Mesothelial cell of epicardium (in vitro differentiated cells): ENCODE data around the gene DENND1A. TPM values are rescaled to one million over a fixed set of nuclear protein-coding genes. Genes with fewer than 3 reads are reported as not detected.

Experiments
- DNase-seq, 2 experiments: peaks; one replicate each; pipeline ENCODE4 v3.0.0; 2021; ENCODE audit warnings: low spot score in 2 of 2; ENCODE audit not compliant: unreplicated experiment in 2 of 2
- H3K27ac Mint-ChIP-seq: 2 replicates; pipeline ENCODE4 v1.8.0; 2021; ENCODE audit warnings: mixed read lengths
- H3K27me3 Mint-ChIP-seq: 2 replicates; pipeline ENCODE4 v1.8.0; 2021; ENCODE audit warnings: low read depth, mixed read lengths
- H3K36me3 Mint-ChIP-seq: 2 replicates; pipeline ENCODE4 v1.8.0; 2021; ENCODE audit warnings: mixed read lengths
- H3K4me1 Mint-ChIP-seq: 2 replicates; pipeline ENCODE4 v1.8.0; 2021; ENCODE audit warnings: mixed read lengths
- H3K4me3 Mint-ChIP-seq: 2 replicates; pipeline ENCODE4 v1.8.0; 2021; ENCODE audit warnings: mild to moderate bottlenecking, moderate library complexity, mixed read lengths
- H3K9me3 Mint-ChIP-seq: 2 replicates; pipeline ENCODE4 v1.8.0; 2021; ENCODE audit warnings: mixed read lengths
- CTCF ChIP-seq: fragments of 200-600 bp; sonication (generic); IDR thresholded peaks from one replicate; pipeline ENCODE4 v1.5.0; 2021; ENCODE audit warnings: antibody characterized with exemption; ENCODE audit not compliant: unreplicated experiment
- total RNA-seq: library from RNA; stranded (reverse); gene quantifications from 3 replicates; pipeline ENCODE4 v1.2.1, GENCODE V29; 2021

The DENND1A gene
- total RNA-seq, 1 donor from 2014 or later, result 23.4 TPM

DNA sequence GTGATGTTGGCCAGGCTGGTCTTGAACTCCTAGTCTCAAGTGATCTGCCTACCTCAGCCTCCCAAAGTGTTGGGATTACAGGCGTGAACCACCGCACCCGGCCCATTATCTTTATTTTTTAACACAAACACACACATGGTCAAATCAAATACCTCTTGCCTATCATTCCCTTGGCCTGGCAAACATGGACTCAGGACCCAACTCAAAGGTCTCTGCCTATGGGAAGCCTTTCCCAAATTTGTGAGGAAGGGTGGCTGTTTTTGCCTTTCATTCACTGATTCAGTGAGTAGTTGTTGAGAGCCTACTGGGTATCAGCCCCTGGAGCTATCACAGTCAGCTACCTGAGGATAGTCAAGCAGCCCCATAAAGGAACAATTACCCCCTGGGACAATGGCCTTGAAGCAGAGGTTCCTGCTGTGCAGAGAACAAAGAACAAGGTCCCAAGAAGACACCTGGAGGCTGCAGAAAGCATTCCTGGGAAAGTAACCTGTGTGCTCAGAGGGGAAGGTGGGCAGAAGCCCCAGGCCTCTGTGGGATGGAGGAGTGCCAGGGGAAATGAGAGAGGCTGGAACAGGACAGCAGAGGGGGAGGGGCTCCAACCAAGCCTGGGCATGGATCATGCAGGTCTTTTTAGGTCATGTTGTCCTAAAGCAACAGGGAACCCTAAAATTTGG lies 447.5 kb downstream of the DENND1A start:
- no peak for TF ChIP-seq CTCF
- no peaks in the 10 kb centered on the region for H3K36me3 Mint-ChIP-seq
- no peak for DNase-seq
- H3K27me3 Mint-ChIP-seq, result peaks cover 3% of the 10 kb centered on the region
- H3K9me3 Mint-ChIP-seq, result no peaks in the 10 kb centered on the region
- H3K27ac Mint-ChIP-seq, result no peak overlapping the region
- H3K4me3 Mint-ChIP-seq, result no peak overlapping the region
- no peaks in the 10 kb centered on the region for H3K4me1 Mint-ChIP-seq

- no peak for DNase-seq
- no peak for TF ChIP-seq CTCF
- Mint-ChIP-seq H3K27ac (no peak overlapping the region), H3K4me1 (no peaks in the 10 kb centered on the region), H3K36me3 (no peaks in the 10 kb centered on the region), H3K4me3 (no peak overlapping the region), H3K27me3 (peaks cover 3% of the 10 kb centered on the region), H3K9me3 (no peaks in the 10 kb centered on the region)
Observed at GRCh38 chr9:123481209-123481865, 448.6 kb downstream of the DENND1A start.

GRCh38 chr9:123480791-123481190 lies 449.1 kb downstream of the DENND1A start:
- no peak for DNase-seq
- Mint-ChIP-seq H3K4me1 (no peaks in the 10 kb centered on the region), H3K4me3 (no peak overlapping the region), H3K27me3 (peaks cover 3% of the 10 kb centered on the region), H3K27ac (no peak overlapping the region), H3K9me3 (no peaks in the 10 kb centered on the region), H3K36me3 (no peaks in the 10 kb centered on the region)
- TF ChIP-seq CTCF, result no peak

DNA sequence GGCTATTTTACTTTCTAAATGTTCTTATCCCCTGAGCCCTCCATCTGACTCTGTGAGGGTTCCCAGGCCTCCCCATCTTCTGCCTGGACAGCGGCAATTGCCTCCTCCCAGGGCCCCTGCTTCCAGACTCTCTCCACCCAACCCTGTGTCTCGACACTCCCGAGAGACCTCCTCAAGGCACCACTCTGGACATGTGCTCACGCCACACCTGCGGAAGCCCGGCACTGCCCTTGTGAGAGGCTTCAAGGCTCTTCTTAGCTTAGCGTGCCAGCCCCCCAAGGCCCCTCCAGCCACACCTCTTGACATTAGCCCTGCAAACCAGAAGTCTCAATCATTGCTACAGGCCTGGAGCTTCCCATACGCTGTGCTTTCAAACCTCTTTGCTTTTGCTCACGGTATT lies 449.8 kb downstream of the DENND1A start:
- Mint-ChIP-seq H3K4me1 (no peaks in the 10 kb centered on the region), H3K27me3 (peaks cover 3% of the 10 kb centered on the region), H3K27ac (no peak overlapping the region), H3K36me3 (no peaks in the 10 kb centered on the region), H3K9me3 (no peaks in the 10 kb centered on the region), H3K4me3 (no peak overlapping the region)
- no peak for DNase-seq
- TF ChIP-seq CTCF, result no peak

DNA sequence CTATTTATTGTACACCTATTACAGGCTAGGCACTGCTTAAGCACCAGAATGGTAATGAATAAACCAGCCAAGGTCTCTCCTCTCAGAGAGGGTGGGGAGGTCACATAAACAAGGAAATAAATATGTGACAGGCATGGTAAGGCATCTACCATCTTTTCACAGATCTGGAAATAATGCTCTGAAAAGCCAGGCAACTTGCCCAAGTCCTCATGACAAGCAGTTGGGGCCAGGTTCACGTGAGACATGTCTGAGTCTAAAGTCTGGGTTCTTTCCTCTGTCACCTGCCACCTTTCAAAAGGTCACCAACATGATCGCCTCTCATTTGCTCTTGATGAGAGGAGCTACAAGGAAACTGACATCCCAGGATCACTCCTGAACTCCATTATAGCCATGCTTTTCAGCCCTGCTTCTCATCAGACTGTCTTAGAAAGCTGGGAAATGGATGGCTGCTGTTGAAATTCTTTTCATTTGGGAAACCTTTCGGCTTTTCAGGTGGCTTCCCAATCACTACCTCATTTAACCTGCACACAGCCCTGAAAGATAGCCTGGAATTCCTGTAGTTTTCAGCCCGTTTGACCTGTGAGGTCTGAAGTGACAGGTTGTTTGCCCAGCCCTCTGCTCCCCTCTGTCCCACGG lies 450.8 kb downstream of the DENND1A start:
- no peaks in the 10 kb centered on the region for H3K36me3 Mint-ChIP-seq
- no peaks in the 10 kb centered on the region for H3K4me1 Mint-ChIP-seq
- no peak for DNase-seq
- no peak for TF ChIP-seq CTCF
- no peak overlapping the region for H3K4me3 Mint-ChIP-seq
- H3K27ac Mint-ChIP-seq, result no peak overlapping the region
- H3K9me3 Mint-ChIP-seq, result no peaks in the 10 kb centered on the region
- peaks cover 3% of the 10 kb centered on the region for H3K27me3 Mint-ChIP-seq
